ENCODE data around the gene MYO5B.

Gene MYO5B

DNA sequence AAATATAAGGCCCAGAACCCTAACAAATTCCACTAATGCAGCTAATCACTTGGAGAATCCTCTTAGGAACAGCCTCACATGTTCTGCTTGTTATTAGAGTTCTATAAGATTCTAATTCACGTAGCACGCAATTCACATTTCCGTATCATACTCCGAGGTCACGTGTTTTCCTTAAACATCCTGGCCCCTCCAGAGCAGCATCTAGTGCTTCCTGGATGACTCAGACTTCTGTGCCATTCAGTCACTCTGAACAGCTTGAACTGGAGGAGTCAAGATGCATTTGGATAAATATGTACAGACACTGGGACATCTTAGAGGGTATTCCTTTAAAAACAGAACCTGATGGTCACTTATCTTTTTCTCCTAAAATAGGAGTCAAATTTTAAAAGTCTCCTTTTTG is 156.5 kb downstream of the MYO5B start:
- DNase-seq (ENCODE audit: low read depth), result no peak
- no peak for TF ChIP-seq CTCF (IDR thresholded peaks at IDR 0.05; ENCODE audit: low read depth, low read length, missing control alignments)

GRCh38 chr18:50034029-50034428 is 160.9 kb downstream of the MYO5B start:
- no peak for TF ChIP-seq CTCF (IDR thresholded peaks at IDR 0.05; ENCODE audit: low read depth, low read length, missing control alignments)
- DNase-seq (ENCODE audit: low read depth), result no peak

More for the DNA sequence above, 156.5 kb downstream of the MYO5B start:
- H3K4me3 ChIP-seq (ENCODE audit: low read depth, low read length), result no peak overlapping the region

DNA sequence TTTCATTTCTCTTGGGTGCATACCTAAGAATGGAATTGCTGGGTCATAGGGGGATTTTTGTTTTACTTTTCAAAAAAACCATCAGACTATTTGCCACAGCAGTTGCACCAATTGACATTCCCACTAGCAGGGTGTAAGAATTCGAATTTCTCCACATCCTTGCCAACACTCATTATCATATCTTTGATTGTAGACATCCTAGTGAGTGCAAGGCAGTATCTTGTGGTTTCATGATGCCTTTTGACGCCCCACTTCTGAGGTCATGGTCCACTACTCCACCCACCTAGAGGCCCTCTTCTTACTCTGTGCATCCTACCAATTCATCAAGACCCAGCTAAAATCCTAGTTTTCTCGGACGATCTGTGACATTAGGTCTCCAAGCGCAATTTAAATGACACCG is 161.9 kb downstream of the MYO5B start:
- no peak overlapping the region for H3K4me3 ChIP-seq (ENCODE audit: low read depth, low read length)
- no peak for TF ChIP-seq CTCF (IDR thresholded peaks at IDR 0.05; ENCODE audit: low read depth, low read length, missing control alignments)
- DNase-seq (ENCODE audit: low read depth), result no peak

More at GRCh38 chr18:50034029-50034428, 160.9 kb downstream of the MYO5B start:
- no peak overlapping the region for H3K4me3 ChIP-seq (ENCODE audit: low read depth, low read length)

GRCh38 chr18:50030146-50030545 is 164.8 kb downstream of the MYO5B start:
- DNase-seq (ENCODE audit: low read depth), result no peak
- no peak overlapping the region for H3K4me3 ChIP-seq (ENCODE audit: low read depth, low read length)

DNA sequence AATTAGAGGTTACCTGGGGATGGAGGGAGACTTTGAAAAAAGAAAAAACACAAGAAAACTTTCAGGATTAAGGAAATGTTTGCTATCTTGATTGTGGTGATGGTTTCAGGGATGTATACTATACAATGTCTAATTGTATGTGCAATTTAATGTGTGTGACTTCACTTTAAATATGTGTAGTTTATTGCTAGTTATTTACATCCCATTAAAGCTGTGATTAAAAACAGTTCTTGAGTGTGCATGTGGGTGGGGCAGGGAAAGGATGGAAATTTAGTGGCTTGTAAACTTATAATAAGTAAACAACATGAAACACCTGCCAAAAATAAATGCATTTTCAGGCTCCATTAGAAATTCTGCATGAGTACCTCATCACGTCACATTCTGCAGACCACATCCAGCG is 167.0 kb downstream of the MYO5B start:
- no peak overlapping the region for H3K4me3 ChIP-seq (ENCODE audit: low read depth, low read length)
- no peak for DNase-seq (ENCODE audit: low read depth)
- no peak for TF ChIP-seq CTCF (IDR thresholded peaks at IDR 0.05; ENCODE audit: low read depth, low read length, missing control alignments)

More at GRCh38 chr18:50030146-50030545, 164.8 kb downstream of the MYO5B start:
- TF ChIP-seq CTCF (IDR thresholded peaks at IDR 0.05; ENCODE audit: low read depth, low read length, missing control alignments), result no peak

GRCh38 chr18:50024466-50024865 is 170.5 kb downstream of the MYO5B start:
- no peak for TF ChIP-seq CTCF (IDR thresholded peaks at IDR 0.05; ENCODE audit: low read depth, low read length, missing control alignments)
- DNase-seq (ENCODE audit: low read depth), result no peak
- no peak overlapping the region for H3K4me3 ChIP-seq (ENCODE audit: low read depth, low read length)

- no peak for DNase-seq (ENCODE audit: low read depth)
- no peak overlapping the region for H3K4me3 ChIP-seq (ENCODE audit: low read depth, low read length)
- TF ChIP-seq CTCF (IDR thresholded peaks at IDR 0.05; ENCODE audit: low read depth, low read length, missing control alignments), result no peak
Observed at GRCh38 chr18:50022985-50023384, 172.0 kb downstream of the MYO5B start.

All from GM12864 (cell line).